IMR-90 (cell line): Measurements from ENCODE around the gene DLG3. TPM values are rescaled to one million over a fixed set of nuclear protein-coding genes. Genes with fewer than 3 reads are reported as not detected.

Experiments
- ATAC-seq: fragments of 200-7000 bp; cut with Tn5 transposase; 2 replicates; pipeline ENCODE4 v1.9.1; 2020; ENCODE audit warnings: low read depth, mild to moderate bottlenecking, moderate library complexity
- BruUV-seq: library from RNA; stranded (reverse); fragments of 400-500 nt; replicated peaks from 2 replicates; lab custom pipeline; 2021; lab: Mats Ljungman, UMichigan
- CTCF ChIA-PET: fragments of 300-600 bp; formaldehyde crosslinking; extraction: SDS; loops from one replicate; lab custom pipeline; 2021; ENCODE audit warnings: antibody characterized with exemption; lab: Yijun Ruan, JAX
- POLR2A ChIA-PET: fragments of 300-600 bp; sonication (Branson Sonifier 250); formaldehyde crosslinking; loops from one replicate; lab custom pipeline; 2022; ENCODE audit warnings: antibody characterized with exemption; ENCODE audit not compliant: unreplicated experiment; lab: Charles Lee
- DNase-seq: peaks from one replicate; pipeline ENCODE4 v3.0.0; 2013
- H2AFZ ChIP-seq: replicated peaks from 2 replicates; pipeline ENCODE3; 2013; ENCODE audit warnings: low read length, mild to moderate bottlenecking; ENCODE audit not compliant: poor library complexity
- H2AK5ac ChIP-seq: 2 replicates; pipeline ENCODE4 v1.6.1; 2013; ENCODE audit warnings: low read depth, low read length, inconsistent platforms
- H2AK9ac ChIP-seq: replicated peaks from 2 replicates; pipeline ENCODE3; 2013; ENCODE audit warnings: mild to moderate bottlenecking, low read depth, low read length, moderate library complexity; ENCODE audit not compliant: poor library complexity
- H2BK120ac ChIP-seq: 2 replicates; pipeline ENCODE4 v1.6.1; 2013; ENCODE audit warnings: low read depth, low read length, inconsistent platforms
- H2BK15ac ChIP-seq: 3 replicates; pipeline ENCODE4 v1.6.1; 2013; ENCODE audit warnings: low read depth, low read length, inconsistent platforms
- H2BK20ac ChIP-seq: 2 replicates; pipeline ENCODE4 v1.6.1; 2013; ENCODE audit warnings: low read depth, mild to moderate bottlenecking, inconsistent platforms, low read length, moderate library complexity
- H2BK5ac ChIP-seq: 2 replicates; pipeline ENCODE4 v1.6.1; 2013; ENCODE audit warnings: mild to moderate bottlenecking, low read depth, low read length, inconsistent platforms; ENCODE audit not compliant: poor library complexity, severe bottlenecking
- H3K14ac ChIP-seq: replicated peaks from 2 replicates; pipeline ENCODE4 v1.6.1; 2013; ENCODE audit warnings: low read depth, low read length, inconsistent platforms
- H3K18ac ChIP-seq: 2 replicates; pipeline ENCODE4 v1.6.1; 2013; ENCODE audit warnings: low read depth, low read length, control low read depth
- H3K23ac ChIP-seq: 2 replicates; pipeline ENCODE4 v1.6.1; 2013; ENCODE audit warnings: low read depth, low read length, inconsistent platforms
- H3K27ac ChIP-seq: 2 replicates; pipeline ENCODE4 v1.5.1; 2013; ENCODE audit warnings: mild to moderate bottlenecking, control low read depth, low read length; ENCODE audit not compliant: insufficient read depth
- H3K27me3 ChIP-seq: 2 replicates; pipeline ENCODE4 v1.6.1; 2013; ENCODE audit warnings: low read length; ENCODE audit not compliant: control insufficient read depth, insufficient read depth
- H3K36me3 ChIP-seq: 2 replicates; pipeline ENCODE4 v1.6.1; 2013; ENCODE audit warnings: low read length, mixed read lengths; ENCODE audit not compliant: control insufficient read depth, insufficient read depth
- H3K4ac ChIP-seq: 2 replicates; pipeline ENCODE4 v1.6.1; 2013; ENCODE audit warnings: low read depth, low read length, inconsistent platforms
- H3K4me1 ChIP-seq: 2 replicates; pipeline ENCODE4 v1.6.1; 2013; ENCODE audit warnings: low read length, mixed read lengths; ENCODE audit not compliant: control insufficient read depth, insufficient read depth
- H3K4me2 ChIP-seq: 2 replicates; pipeline ENCODE4 v1.6.1; 2013; ENCODE audit warnings: low read depth, mild to moderate bottlenecking, control low read depth, low read length, moderate library complexity
- H3K4me3 ChIP-seq: 2 replicates; pipeline ENCODE4 v1.5.1; 2013; ENCODE audit warnings: low read depth, mild to moderate bottlenecking, control low read depth, low read length, moderate library complexity; ENCODE audit not compliant: insufficient read depth
- H3K56ac ChIP-seq: 2 replicates; pipeline ENCODE4 v1.6.1; 2013; ENCODE audit warnings: low read length, inconsistent platforms; ENCODE audit not compliant: insufficient read depth; ENCODE audit errors: extremely low read depth
- H3K79me1 ChIP-seq, 2 experiments: 2 replicates each; pipeline ENCODE4 v1.6.1; 2013; ENCODE audit warnings: low read length in 2 of 2, inconsistent platforms in 1 of 2, low read depth in 1 of 2
- H3K9ac ChIP-seq: 2 replicates; pipeline ENCODE4 v1.6.1; 2013; ENCODE audit warnings: low read depth, low read length, control low read depth
- H3K9me1 ChIP-seq: 2 replicates; pipeline ENCODE4 v1.6.1; 2013; ENCODE audit warnings: low read length, inconsistent platforms; ENCODE audit not compliant: insufficient read depth
- H3K9me3 ChIP-seq: 2 replicates; pipeline ENCODE4 v1.6.1; 2013; ENCODE audit warnings: low read length; ENCODE audit not compliant: control insufficient read depth, insufficient read depth
- H4K20me1 ChIP-seq: 2 replicates; pipeline ENCODE4 v1.6.1; 2013; ENCODE audit warnings: low read length, inconsistent platforms; ENCODE audit not compliant: insufficient read depth
- H4K5ac ChIP-seq: 2 replicates; pipeline ENCODE4 v1.6.1; 2013; ENCODE audit warnings: mild to moderate bottlenecking, low read depth, low read length, control low read depth
- H4K8ac ChIP-seq, 2 experiments: 2 replicates each; pipeline ENCODE4 v1.6.1; 2013; ENCODE audit warnings: low read depth in 2 of 2, low read length in 2 of 2, control low read depth in 1 of 2, inconsistent platforms in 1 of 2
- H4K91ac ChIP-seq: 2 replicates; pipeline ENCODE4 v1.6.1; 2013; ENCODE audit warnings: low read depth, low read length, inconsistent platforms; ENCODE audit not compliant: insufficient read depth
- CEBPB ChIP-seq: IDR thresholded peaks from 2 replicates; pipeline ENCODE4 v1.6.1; 2012; ENCODE audit warnings: low read depth, low read length, improper control_type of control experiment
- CHD1 ChIP-seq: IDR thresholded peaks from 2 replicates; pipeline ENCODE4 v1.6.1; 2012; ENCODE audit warnings: low read depth, low read length, improper control_type of control experiment
- CTCF ChIP-seq: conservative IDR thresholded peaks from 2 replicates; pipeline ENCODE4 v1.5.1; 2012; ENCODE audit warnings: mild to moderate bottlenecking, low read depth, low read length, improper control_type of control experiment
- ELK1 ChIP-seq: fragments of 150-350 bp; IDR thresholded peaks from 2 replicates; pipeline ENCODE4 v1.6.1; 2016; ENCODE audit warnings: low read depth, mild to moderate bottlenecking, low read length, moderate library complexity, borderline replicate concordance
- FOS ChIP-seq: fragments of 150-350 bp; IDR thresholded peaks from 2 replicates; pipeline ENCODE4 v1.6.1; 2016; ENCODE audit warnings: low read depth, low read length
- MAFK ChIP-seq: IDR thresholded peaks from 2 replicates; pipeline ENCODE4 v1.6.1; 2012; ENCODE audit warnings: low read depth, low read length, improper control_type of control experiment
- MAZ ChIP-seq: IDR thresholded peaks from 2 replicates; pipeline ENCODE4 v1.6.1; 2012; ENCODE audit warnings: low read depth, mild to moderate bottlenecking, low read length, improper control_type of control experiment, moderate library complexity, borderline replicate concordance
- NFE2L2 ChIP-seq: fragments of 150-350 bp; IDR thresholded peaks from 2 replicates; pipeline ENCODE4 v1.6.1; 2016; ENCODE audit warnings: low read depth, mild to moderate bottlenecking, low read length
- POLR2A ChIP-seq: IDR thresholded peaks from 2 replicates; pipeline ENCODE4 v1.6.1; 2012; ENCODE audit warnings: mild to moderate bottlenecking, low read depth, low read length
- RAD21 ChIP-seq: IDR thresholded peaks from 2 replicates; pipeline ENCODE4 v1.6.1; 2012; ENCODE audit warnings: low read length, improper control_type of control experiment
- RCOR1 ChIP-seq: IDR thresholded peaks from 2 replicates; pipeline ENCODE4 v1.6.1; 2012; ENCODE audit warnings: mild to moderate bottlenecking, low read length, improper control_type of control experiment; ENCODE audit not compliant: insufficient replicate concordance
- SMC3 ChIP-seq: fragments of 150-350 bp; IDR thresholded peaks from 2 replicates; pipeline ENCODE4 v1.6.1; 2016; ENCODE audit warnings: low read depth, mild to moderate bottlenecking, antibody characterized with exemption, low read length, moderate library complexity
- WGBS, 2 experiments: methylation state at CpG; one replicate each; pipeline versions ENCODE4 v1.1.5 to v1.1.7; 2013; ENCODE audit warnings: missing lambda C conversion rate in 2 of 2; ENCODE audit not compliant: insufficient read length in 1 of 2; ENCODE audit errors: extremely low coverage in 2 of 2; 5-methylcytosine and 5-hydroxymethylcytosine counted together
- dilution Hi-C: fragments of 300-500 bp; cut with HindIII; formaldehyde crosslinking; loops from one replicate; pipeline ENCODE4 v1.14.3; 2018; ENCODE audit warnings: low sequenced_read_pairs; ENCODE audit not compliant: unreplicated experiment
- in situ Hi-C: fragments of 300-500 bp; cut with MboI; formaldehyde crosslinking; loops from 3 replicates; pipeline ENCODE4 v1.14.3; 2019; ENCODE audit warnings: low sequenced_read_pairs, inconsistent platforms, mixed read lengths
- intact Hi-C: fragments of 100-400 bp; cut with micrococcal nuclease; formaldehyde crosslinking; loops from 2 replicates; pipeline ENCODE4 v1.10.0; 2022
- polyA plus RNA-seq, 3 experiments: library from polyadenylated mRNA; depleted of rRNA; stranded (reverse); fragments of >200 nt; gene quantifications; 2 replicates each; pipeline ENCODE4 v1.2.3, GENCODE V29; 2012; ENCODE audit warnings: low replicate concordance in 1 of 3
- total RNA-seq: library from RNA; depleted of rRNA; stranded (reverse); fragments of >200 nt; gene quantifications from 2 replicates; pipeline ENCODE4 v1.2.3, GENCODE V29; 2012

Gene DLG3
- total and polyA plus RNA-seq, 2 of the 4 experiments (the other 2 are of a cell fraction) = 11.0 to 27.1 TPM

GRCh38 chrX:70480660-70481018 lies 36.0 kb downstream of the DLG3 start:
- POLR2A ChIA-PET = no interaction called here
- Histone ChIP-seq H3K4me3 (no peak overlapping the region), H4K20me1 (no peaks in the 10 kb centered on the region), H3K4me2 (no peak overlapping the region), H4K8ac (no peak overlapping the region), H3K14ac (no peak overlapping the region), H4K91ac (no peak overlapping the region), H2AK9ac (no peak overlapping the region), H3K18ac (no peak overlapping the region), H2BK5ac (no peak overlapping the region), H2AK5ac (no peak overlapping the region), H3K36me3 (peaks cover 4% of the 10 kb centered on the region; the same call in 1 of the 2 replicates), H3K56ac (no peak overlapping the region), H3K27ac (no peak overlapping the region), H3K9ac (no peak overlapping the region), H2BK20ac (no peak overlapping the region), H3K9me1 (peaks cover 12% of the 10 kb centered on the region), H3K27me3 (no peaks in the 10 kb centered on the region; the same call in 1 of the 2 replicates), H3K79me1 (peaks cover 0 to 34% of the 10 kb centered on the region in 2 experiments), H2BK15ac (no peak overlapping the region), H3K4me1 (peaks cover 22% of the 10 kb centered on the region), H2AFZ (no peak overlapping the region), H4K5ac (no peak overlapping the region), H3K4ac (no peak overlapping the region), H3K9me3 (no peaks in the 10 kb centered on the region), H2BK120ac (no peak overlapping the region), H3K23ac (no peak overlapping the region)
- intact Hi-C loops = no loop called here
- BruUV-seq = no TSS peak
- no peak for ATAC-seq
- dilution Hi-C loops = no loop called here
- no peak for TF ChIP-seq CHD1
- no peak for TF ChIP-seq RAD21
- no peak for TF ChIP-seq NFE2L2
- TF ChIP-seq RCOR1 = no peak
- no peak for TF ChIP-seq ELK1
- TF ChIP-seq FOS = no peak
- TF ChIP-seq SMC3 = no peak
- no peak for TF ChIP-seq POLR2A
- TF ChIP-seq CEBPB = no peak
- TF ChIP-seq MAFK = no peak
- TF ChIP-seq MAZ = no peak
- no peak for TF ChIP-seq CTCF
- CTCF ChIA-PET = interaction anchor here (0.7 kb wide), 1 partner anchor 69 kb away, joined by 3 read pairs; no protein-coding TSS in a partner anchor
- in situ Hi-C loops = no loop called here
- WGBS, 2 experiments = no CpG with 5 or more reads among the region's 9 CpGs
- DNase-seq = no peak
